ENCODE data around the gene ZRANB2.
A peak's percentile ranks its signal among the peaks of the same experiment; 100 is the strongest.

The ZRANB2 gene

DNA sequence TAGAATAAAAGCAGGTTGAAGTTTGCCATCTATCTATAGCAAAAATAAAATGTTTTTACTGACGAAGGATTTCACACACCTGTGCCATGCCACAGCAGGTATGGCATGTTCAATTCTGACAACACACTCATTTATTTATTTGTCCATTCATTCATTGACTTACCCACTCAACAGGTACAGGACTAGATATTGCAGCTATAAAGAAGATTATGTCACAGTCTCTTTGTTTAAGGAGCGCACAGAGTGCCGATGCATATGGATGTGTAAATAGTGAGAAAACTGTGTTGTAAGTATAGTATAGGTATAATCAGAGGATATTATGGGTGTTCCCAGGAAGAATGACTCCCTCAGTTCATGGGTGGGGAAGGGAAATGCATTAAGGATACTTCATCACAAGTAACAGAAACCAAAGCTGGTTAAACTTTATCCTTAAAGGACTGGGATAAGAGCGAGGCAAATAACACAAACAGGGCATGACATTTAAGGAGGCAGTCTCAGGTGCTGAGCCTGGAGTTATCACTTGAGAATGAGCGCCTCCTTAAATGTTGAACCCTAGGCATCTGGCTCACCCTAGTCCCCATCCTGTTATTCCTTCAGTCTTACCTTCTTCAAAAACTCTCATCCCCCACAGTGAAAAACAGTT is 7.9 kb upstream of the ZRANB2 start:
- Histone ChIP-seq H3K27me3 (ENCODE audit: control insufficient read depth, insufficient read depth, low read length) (no peaks in the 10 kb centered on the region), H3K4me2 (ENCODE audit: low read length) (no peak overlapping the region), H3K36me3 (ENCODE audit: insufficient read depth, low read length) (no peaks in the 10 kb centered on the region), H3K9ac (ENCODE audit: low read depth, low read length) (no peak overlapping the region), H3K4me3 (ENCODE audit: low read length) (no peak overlapping the region), H3K4me1 (ENCODE audit: control insufficient read depth, insufficient read depth, low read length) (peaks cover 36% of the 10 kb centered on the region), H3K9me3 (replicated peaks; ENCODE audit: low read length) (no peaks in the 10 kb centered on the region)

DNA sequence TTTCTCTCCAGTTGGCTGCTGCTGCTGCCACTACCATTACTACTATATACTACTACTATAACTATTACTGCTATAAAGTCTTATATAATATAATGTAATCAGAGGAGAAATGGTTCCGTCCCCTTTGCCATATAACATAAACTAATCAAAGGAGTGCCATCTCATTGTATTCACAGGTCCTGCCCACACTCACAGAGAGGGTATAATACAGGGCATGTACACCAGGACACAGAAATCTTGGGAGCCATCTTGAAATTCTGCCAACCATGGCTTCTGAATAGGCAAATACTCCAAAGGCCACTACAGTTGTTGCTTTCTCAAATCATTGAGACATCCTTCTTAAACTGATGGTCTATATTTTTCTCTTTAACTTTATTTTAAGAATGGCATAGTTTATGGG is 6.9 kb upstream of the ZRANB2 start:
- no peaks in the 10 kb centered on the region for H3K36me3 ChIP-seq (ENCODE audit: insufficient read depth, low read length)
- H3K4me1 ChIP-seq (ENCODE audit: control insufficient read depth, insufficient read depth, low read length): peaks cover 36% of the 10 kb centered on the region
- no peak overlapping the region for H3K4me3 ChIP-seq (ENCODE audit: low read length)
- no peaks in the 10 kb centered on the region for H3K27me3 ChIP-seq (ENCODE audit: control insufficient read depth, insufficient read depth, low read length)
- H3K9ac ChIP-seq (ENCODE audit: low read depth, low read length): no peak overlapping the region
- H3K4me2 ChIP-seq (ENCODE audit: low read length): no peak overlapping the region
- no peaks in the 10 kb centered on the region for H3K9me3 ChIP-seq (replicated peaks; ENCODE audit: low read length)

DNA sequence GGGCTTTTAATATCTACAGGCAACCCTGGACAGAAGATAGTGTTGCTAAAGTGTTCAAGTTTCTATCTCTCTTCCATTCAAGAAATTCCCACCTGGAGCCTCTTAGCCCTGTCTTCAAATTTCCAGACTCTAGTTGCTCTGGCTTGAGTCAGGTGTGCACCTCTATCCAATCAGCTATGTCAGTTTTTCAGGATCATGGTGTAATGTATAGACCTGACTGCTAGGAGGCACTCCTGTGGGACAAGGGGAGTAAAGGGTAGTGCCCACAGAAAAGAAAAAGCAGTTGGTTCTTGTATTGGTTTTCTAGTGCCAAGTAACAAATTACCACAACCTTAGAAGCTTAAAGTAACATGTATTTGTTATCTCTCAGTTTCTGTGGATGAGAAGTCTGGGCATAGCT is 6.2 kb upstream of the ZRANB2 start:
- H3K36me3 ChIP-seq (ENCODE audit: insufficient read depth, low read length): no peaks in the 10 kb centered on the region
- no peak overlapping the region for H3K4me2 ChIP-seq (ENCODE audit: low read length)
- H3K9ac ChIP-seq (ENCODE audit: low read depth, low read length): no peak overlapping the region
- peaks cover 36% of the 10 kb centered on the region for H3K4me1 ChIP-seq (ENCODE audit: control insufficient read depth, insufficient read depth, low read length)
- H3K4me3 ChIP-seq (ENCODE audit: low read length): no peak overlapping the region
- H3K27me3 ChIP-seq (ENCODE audit: control insufficient read depth, insufficient read depth, low read length): no peaks in the 10 kb centered on the region
- no peaks in the 10 kb centered on the region for H3K9me3 ChIP-seq (replicated peaks; ENCODE audit: low read length)

DNA sequence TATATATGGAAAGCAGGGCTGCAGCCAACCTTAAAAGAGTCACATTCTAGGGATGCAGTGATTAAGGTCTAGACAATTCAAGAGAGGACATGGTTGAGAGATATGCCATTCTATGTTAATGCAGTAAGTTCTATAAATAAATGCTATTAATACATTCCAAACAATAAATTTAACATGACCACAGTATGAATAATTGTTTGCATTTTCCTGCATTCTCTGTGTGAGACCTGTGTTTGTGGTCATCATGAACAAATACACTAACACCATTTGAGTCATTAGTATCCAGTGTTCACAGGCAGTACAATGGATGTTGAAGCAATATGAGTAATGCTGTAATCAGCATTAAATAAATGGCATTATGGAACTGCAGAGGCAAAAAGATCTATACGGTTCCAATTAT is 5.5 kb upstream of the ZRANB2 start:
- Histone ChIP-seq H3K4me2 (ENCODE audit: low read length) (no peak overlapping the region), H3K36me3 (ENCODE audit: insufficient read depth, low read length) (no peaks in the 10 kb centered on the region), H3K4me1 (ENCODE audit: control insufficient read depth, insufficient read depth, low read length) (peaks cover 40% of the 10 kb centered on the region), H3K27me3 (ENCODE audit: control insufficient read depth, insufficient read depth, low read length) (no peaks in the 10 kb centered on the region), H3K9ac (ENCODE audit: low read depth, low read length) (no peak overlapping the region), H3K9me3 (replicated peaks; ENCODE audit: low read length) (no peaks in the 10 kb centered on the region), H3K4me3 (ENCODE audit: low read length) (no peak overlapping the region)

DNA sequence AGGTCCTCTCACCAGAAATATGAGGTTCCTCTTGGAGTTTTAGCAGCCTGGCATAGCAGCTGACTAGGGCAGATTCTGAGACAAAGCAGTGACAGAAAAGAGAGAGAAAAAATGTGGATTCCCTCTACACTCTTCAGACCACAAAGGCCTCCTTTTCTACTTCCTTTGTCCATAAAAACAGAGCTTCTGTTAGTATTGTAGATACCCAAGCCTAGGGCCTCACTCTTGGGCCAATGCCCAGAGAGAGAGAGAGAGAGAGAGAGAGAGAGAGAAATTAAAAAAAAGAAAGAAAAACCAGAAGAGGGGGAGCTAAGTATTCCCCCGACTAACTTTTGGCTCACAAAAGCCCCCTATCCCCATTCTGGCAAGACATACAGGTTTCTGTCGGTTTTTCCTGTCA is 2.4 kb upstream of the ZRANB2 start:
- Histone ChIP-seq H3K9me3 (replicated peaks; ENCODE audit: low read length) (no peaks in the 10 kb centered on the region), H3K36me3 (ENCODE audit: insufficient read depth, low read length) (peaks cover 3% of the 10 kb centered on the region), H3K4me2 (ENCODE audit: low read length) (no peak overlapping the region), H3K4me3 (ENCODE audit: low read length) (no peak overlapping the region), H3K4me1 (ENCODE audit: control insufficient read depth, insufficient read depth, low read length) (peaks cover 27% of the 10 kb centered on the region), H3K27me3 (ENCODE audit: control insufficient read depth, insufficient read depth, low read length) (no peaks in the 10 kb centered on the region), H3K9ac (ENCODE audit: low read depth, low read length) (no peak overlapping the region)

DNA sequence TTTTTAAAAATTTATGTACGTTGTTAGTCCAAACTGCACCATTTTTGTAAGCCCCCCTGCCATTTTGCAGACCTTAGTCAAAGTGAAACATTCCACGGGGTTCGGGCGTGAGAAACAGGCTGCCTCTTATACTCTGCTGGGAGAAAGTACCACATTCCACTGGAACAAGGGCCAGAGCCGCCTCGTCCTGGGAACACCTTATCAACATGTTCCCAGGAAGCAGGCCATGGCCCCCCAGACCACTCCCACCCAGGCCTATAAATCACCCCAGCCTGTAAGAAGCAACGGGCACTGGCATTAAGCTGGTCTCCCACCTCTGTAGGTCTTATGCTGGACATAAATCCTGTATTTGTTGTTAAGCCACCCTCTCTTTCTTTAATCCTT is 854 bp upstream of the ZRANB2 start:
- peak overlapping the region; percentile 87 for H3K4me3 ChIP-seq (ENCODE audit: low read length)
- no peaks in the 10 kb centered on the region for H3K9me3 ChIP-seq (replicated peaks; ENCODE audit: low read length)
- H3K27me3 ChIP-seq (ENCODE audit: control insufficient read depth, insufficient read depth, low read length): no peaks in the 10 kb centered on the region
- H3K4me1 ChIP-seq (ENCODE audit: control insufficient read depth, insufficient read depth, low read length): peaks cover 23% of the 10 kb centered on the region
- H3K9ac ChIP-seq (ENCODE audit: low read depth, low read length): peak overlapping the region; percentile 96
- peak overlapping the region; percentile 80 for H3K4me2 ChIP-seq (ENCODE audit: low read length)
- H3K36me3 ChIP-seq (ENCODE audit: insufficient read depth, low read length): peaks cover 12% of the 10 kb centered on the region

DNA sequence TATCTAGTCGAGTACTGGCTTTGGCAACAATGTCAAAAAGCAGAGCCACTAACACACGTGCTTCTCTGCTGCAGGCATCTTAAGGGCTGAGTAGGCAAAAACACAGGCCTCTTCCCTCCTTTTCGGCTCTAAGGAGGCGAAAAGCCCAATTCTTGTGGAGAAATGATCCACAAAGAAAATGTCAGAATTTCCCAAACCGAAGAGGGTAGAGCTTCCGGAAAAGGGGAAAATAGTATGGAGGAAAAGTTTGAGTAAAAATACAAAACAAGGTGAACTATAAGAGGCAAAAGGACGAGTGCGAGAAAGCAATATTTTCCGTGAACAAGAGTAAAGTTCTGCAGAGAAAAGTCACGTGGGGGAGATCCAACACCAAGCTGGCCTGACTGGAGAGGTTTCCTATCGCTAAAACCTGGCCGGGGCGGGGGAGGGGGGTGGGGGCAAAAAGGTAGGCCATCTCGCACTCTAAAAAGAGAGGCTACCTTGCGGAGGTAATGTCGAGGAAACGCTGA is 551 bp downstream of the ZRANB2 start:
- Histone ChIP-seq H3K27me3 (ENCODE audit: control insufficient read depth, insufficient read depth, low read length) (no peaks in the 10 kb centered on the region), H3K4me1 (ENCODE audit: control insufficient read depth, insufficient read depth, low read length) (peaks cover 14% of the 10 kb centered on the region), H3K4me2 (ENCODE audit: low read length) (peak overlapping the region; percentile 84), H3K9me3 (replicated peaks; ENCODE audit: low read length) (no peaks in the 10 kb centered on the region), H3K4me3 (ENCODE audit: low read length) (peak overlapping the region; percentile 87), H3K9ac (ENCODE audit: low read depth, low read length) (peak overlapping the region; percentile 96), H3K36me3 (ENCODE audit: insufficient read depth, low read length) (peaks cover 26% of the 10 kb centered on the region)

DNA sequence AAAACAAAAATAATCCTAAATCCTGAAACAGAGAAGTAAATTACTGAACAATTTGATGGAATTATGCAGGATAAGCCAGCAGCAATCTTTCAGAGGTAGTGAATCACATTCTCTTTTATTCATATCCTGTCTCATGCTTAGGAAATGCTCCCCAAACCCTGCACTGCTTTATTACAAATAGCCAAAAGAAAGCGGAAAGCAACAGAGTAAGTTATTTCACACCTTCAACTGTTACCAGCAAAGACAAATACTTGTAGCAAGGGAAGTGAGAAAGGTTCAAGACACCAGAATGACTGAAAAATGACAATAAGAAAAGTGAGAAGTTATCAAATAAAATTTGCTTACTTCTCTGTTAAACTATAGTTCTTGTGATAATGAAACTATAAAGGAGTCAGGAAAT is 6.2 kb downstream of the ZRANB2 start:
- Histone ChIP-seq H3K9ac (ENCODE audit: low read depth, low read length) (no peak overlapping the region), H3K4me2 (ENCODE audit: low read length) (no peak overlapping the region), H3K27me3 (ENCODE audit: control insufficient read depth, insufficient read depth, low read length) (no peaks in the 10 kb centered on the region), H3K4me1 (ENCODE audit: control insufficient read depth, insufficient read depth, low read length) (peaks cover 10% of the 10 kb centered on the region), H3K36me3 (ENCODE audit: insufficient read depth, low read length) (peaks cover 78% of the 10 kb centered on the region), H3K4me3 (ENCODE audit: low read length) (no peak overlapping the region), H3K9me3 (replicated peaks; ENCODE audit: low read length) (no peaks in the 10 kb centered on the region)

DNA sequence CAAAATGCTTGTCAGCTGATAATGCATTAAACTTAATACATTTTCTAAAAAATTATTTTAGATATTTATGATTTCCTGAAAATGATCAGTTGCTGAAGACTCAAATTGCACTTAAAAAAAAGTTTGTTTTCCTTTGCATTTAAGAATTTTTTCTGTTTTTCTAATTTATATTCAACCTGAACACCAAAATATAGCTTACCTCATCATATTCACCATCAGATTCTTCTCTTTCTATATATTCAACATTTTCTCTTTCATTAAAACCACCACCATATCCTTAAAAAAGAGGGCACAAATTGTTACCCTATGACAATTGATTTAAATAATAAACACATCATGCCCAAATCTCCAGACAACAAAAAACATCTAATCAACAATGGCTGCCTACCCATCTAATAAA is 8.6 kb downstream of the ZRANB2 start:
- Histone ChIP-seq H3K4me3 (ENCODE audit: low read length) (no peak overlapping the region), H3K9ac (ENCODE audit: low read depth, low read length) (no peak overlapping the region), H3K4me1 (ENCODE audit: control insufficient read depth, insufficient read depth, low read length) (no peaks in the 10 kb centered on the region), H3K36me3 (ENCODE audit: insufficient read depth, low read length) (peaks cover 94% of the 10 kb centered on the region), H3K9me3 (replicated peaks; ENCODE audit: low read length) (no peaks in the 10 kb centered on the region), H3K27me3 (ENCODE audit: control insufficient read depth, insufficient read depth, low read length) (no peaks in the 10 kb centered on the region), H3K4me2 (ENCODE audit: low read length) (no peak overlapping the region)

DNA sequence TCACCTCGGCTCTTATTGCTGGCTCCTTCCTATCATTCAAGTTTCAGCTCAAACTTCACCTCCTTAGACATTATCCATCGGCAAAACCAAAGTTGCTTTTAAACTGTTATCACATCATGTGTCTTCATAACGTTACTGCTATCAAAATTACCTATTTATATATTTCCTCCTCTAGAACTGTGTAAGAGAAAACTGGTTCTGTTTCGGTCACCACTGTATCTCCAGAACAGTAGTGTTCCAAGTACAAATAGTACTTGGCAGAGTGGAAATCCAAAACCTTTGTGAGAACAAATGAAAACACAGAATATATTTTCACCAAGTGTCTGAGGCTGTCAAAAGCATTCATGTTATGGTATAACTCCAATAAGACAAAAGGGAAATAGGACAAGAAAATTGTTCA is 9.1 kb downstream of the ZRANB2 start:
- no peaks in the 10 kb centered on the region for H3K27me3 ChIP-seq (ENCODE audit: control insufficient read depth, insufficient read depth, low read length)
- no peak overlapping the region for H3K4me3 ChIP-seq (ENCODE audit: low read length)
- H3K36me3 ChIP-seq (ENCODE audit: insufficient read depth, low read length): peaks cover 95% of the 10 kb centered on the region
- H3K9ac ChIP-seq (ENCODE audit: low read depth, low read length): no peak overlapping the region
- H3K4me2 ChIP-seq (ENCODE audit: low read length): no peak overlapping the region
- no peaks in the 10 kb centered on the region for H3K9me3 ChIP-seq (replicated peaks; ENCODE audit: low read length)
- H3K4me1 ChIP-seq (ENCODE audit: control insufficient read depth, insufficient read depth, low read length): no peaks in the 10 kb centered on the region

DNA sequence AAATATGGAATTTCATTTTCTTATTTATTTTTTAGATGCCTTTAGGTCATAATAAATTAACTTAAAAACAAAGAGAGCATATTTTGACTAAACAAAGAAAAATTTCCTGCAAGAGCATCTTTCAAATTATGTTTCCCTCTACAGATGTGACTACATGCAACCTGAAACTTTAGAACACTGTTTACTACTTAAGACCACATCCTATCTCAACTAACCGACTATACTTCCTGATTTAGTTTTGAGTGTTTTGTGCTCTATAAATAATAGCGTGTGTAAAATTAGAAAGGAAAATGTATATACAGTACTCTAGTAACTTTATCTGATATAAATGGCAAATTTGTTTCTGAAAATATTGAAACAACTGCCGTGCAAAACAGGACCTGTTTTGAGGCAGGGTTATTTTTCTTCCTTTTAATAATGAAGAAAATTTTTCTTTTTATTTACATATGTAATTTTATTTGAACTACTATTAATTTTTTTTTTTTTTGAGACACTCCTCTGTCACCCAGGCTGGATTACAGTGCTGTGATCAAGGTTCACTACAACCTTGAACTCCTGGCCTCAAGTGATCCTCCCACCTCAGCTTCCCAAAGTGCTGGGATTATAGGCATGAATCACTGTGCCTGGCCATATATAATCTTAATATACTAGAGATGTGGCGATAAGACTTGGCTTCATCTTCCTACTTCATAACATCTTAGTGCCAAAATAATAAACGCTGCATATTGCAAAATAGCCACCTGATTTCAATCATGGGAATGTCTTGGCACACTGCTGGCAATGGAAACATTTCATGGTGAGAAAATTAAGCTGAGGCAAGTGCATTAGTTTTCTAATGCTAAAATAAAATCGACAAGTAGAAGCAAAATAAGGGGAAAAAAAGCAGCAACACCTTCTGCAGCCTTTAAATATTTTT is 12.3 kb downstream of the ZRANB2 start:
- Histone ChIP-seq H3K4me2 (ENCODE audit: low read length) (no peak overlapping the region), H3K4me1 (ENCODE audit: control insufficient read depth, insufficient read depth, low read length) (no peaks in the 10 kb centered on the region), H3K4me3 (ENCODE audit: low read length) (no peak overlapping the region), H3K9me3 (replicated peaks; ENCODE audit: low read length) (no peaks in the 10 kb centered on the region), H3K27me3 (ENCODE audit: control insufficient read depth, insufficient read depth, low read length) (no peaks in the 10 kb centered on the region), H3K9ac (ENCODE audit: low read depth, low read length) (no peak overlapping the region), H3K36me3 (ENCODE audit: insufficient read depth, low read length) (peaks cover 97% of the 10 kb centered on the region)

Data from skeletal muscle satellite cell (primary cell).